GM12872 (cell line): ENCODE results near the gene ROR1.

Source experiments
- CTCF ChIP-seq: IDR thresholded peaks from 3 replicates; pipeline ENCODE4 v1.5.1; 2011; ENCODE audit warnings: low read depth, mild to moderate bottlenecking, low read length, moderate library complexity; ENCODE audit not compliant: insufficient read depth

ROR1 gene

GRCh38 chr1:63984257-63984929, 210.6 kb downstream of the ROR1 start:
- TF ChIP-seq CTCF, result no peak

- TF ChIP-seq CTCF, result no peak
These were observed 211.1 kb downstream of the ROR1 start for GRCh38 chr1:63984930-63985290.

GRCh38 chr1:63987014-63987627, 213.3 kb downstream of the ROR1 start:
- no peak for TF ChIP-seq CTCF

GRCh38 chr1:63987628-63988024, 213.8 kb downstream of the ROR1 start:
- no peak for TF ChIP-seq CTCF

GRCh38 chr1:63988941-63989340, 215.1 kb downstream of the ROR1 start:
- TF ChIP-seq CTCF, result no peak

- no peak for TF ChIP-seq CTCF
These were observed 217.9 kb downstream of the ROR1 start for GRCh38 chr1:63991685-63992084.

GRCh38 chr1:64000021-64000420, 226.2 kb downstream of the ROR1 start:
- TF ChIP-seq CTCF, result no peak
